GM21360 (cell line): ENCODE measurements around the gene NOP56.

Source experiments
- ATAC-seq: cut with Tn5 transposase; IDR thresholded peaks from one replicate; pipeline ENCODE4 v1.9.1; 2021; ENCODE audit warnings: mild to moderate bottlenecking, moderate library complexity; ENCODE audit not compliant: unreplicated experiment

Gene NOP56

GRCh38 chr20:2640899-2641298, 11.5 kb upstream of the NOP56 start:
- no peak for ATAC-seq

- no peak for ATAC-seq
Observed at GRCh38 chr20:2643708-2644107, 8.7 kb upstream of the NOP56 start.

DNA sequence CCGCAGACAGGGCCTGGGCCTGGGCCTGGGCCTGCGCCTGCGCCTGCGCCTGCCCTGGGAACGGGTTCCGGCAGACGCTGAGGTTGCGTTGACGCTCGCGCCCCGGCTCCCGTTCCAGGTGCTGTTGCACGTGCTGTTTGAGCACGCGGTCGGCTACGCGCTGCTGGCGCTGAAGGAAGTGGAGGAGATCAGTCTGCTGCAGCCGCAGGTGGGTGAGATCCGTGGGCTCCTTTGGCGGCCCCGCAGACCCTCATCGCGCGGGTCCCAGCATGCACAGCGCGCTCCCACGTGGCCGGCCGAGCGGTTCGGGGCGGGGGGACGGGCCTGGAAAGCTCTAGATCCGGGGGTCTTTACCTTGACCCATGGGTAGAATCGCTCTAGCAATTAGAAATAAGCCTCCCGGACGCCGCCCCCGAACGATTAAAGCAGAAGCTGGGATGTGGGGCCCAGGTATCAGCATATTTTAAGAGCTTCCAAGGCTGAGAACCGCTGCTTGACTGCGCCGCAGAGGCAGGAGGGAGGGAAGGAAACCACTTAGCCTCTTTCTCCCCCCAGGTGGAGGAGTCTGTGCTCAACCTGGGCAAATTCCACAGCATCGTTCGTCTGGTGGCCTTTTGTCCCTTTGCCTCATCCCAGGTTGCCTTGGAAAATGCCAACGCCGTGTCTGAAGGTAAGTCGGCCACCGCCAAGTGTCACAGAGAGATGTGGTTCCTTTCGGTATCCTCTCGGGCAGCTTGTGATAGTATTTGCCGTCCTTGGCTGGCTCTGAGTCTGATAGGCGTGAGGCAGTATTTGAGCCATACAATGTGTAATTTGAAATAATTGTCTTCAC, 508 bp downstream of the NOP56 start:
- peak; percentile 35 for ATAC-seq

DNA sequence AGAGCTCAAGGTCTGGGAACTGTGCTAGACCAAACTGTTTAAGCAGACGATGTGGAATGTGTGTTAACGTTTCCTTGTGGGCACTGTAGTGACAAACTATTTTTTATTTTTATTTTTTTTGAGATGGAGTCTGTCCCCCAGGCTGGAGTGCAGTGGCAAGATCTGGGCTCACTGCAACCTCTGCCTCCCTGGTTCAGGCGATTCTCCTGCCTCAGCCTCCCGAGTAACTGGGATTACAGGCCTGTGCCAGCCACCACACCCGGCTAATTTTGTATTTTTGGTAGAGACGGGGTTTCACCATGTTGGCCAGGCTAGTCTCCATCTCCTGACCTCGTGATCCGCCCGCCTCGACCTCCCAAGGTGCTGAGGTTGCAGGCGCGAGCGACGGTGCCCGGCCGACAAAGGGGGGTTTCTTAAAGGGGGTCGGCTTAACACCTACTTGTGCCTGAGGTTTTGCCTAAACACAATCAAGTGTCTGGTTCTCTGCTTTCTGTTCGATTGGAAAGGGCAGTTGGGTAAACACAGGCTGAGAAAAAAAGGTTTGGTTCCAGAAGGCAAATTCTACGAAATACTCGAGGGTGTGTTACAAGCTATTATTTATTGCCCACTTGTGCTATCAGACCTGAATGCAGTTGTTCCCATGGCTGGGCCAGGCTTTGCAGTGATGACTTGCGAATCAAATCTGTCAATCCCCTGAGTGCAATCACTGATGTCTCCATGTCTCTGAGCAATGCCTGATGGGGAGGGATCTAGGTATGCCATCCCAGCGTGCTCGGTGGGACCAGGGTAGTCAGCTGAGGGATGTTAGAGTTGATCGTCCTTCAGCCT, 1.3 kb downstream of the NOP56 start:
- ATAC-seq: no peak

- no peak for ATAC-seq
Observed at GRCh38 chr20:2654384-2654822, 2.0 kb downstream of the NOP56 start.

DNA sequence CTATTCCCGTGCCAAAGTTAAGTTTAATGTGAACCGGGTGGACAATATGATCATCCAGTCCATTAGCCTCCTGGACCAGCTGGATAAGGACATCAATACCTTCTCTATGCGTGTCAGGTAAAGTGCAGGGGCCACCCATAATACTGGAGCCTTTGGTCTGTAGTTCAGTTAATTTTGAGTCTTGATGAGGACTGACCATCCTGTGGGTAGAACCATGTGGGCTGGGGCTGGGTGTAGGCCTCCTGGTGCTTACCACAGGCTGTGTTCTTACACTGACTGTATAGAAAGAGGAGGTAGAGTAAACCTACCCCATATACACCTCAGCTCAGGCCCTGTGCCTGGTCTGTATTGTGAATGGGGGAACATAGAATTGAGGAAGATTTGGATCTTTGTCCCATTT, 2.4 kb downstream of the NOP56 start:
- ATAC-seq: no peak

GRCh38 chr20:2655331-2656116, 3.1 kb downstream of the NOP56 start:
- ATAC-seq: no peak

DNA sequence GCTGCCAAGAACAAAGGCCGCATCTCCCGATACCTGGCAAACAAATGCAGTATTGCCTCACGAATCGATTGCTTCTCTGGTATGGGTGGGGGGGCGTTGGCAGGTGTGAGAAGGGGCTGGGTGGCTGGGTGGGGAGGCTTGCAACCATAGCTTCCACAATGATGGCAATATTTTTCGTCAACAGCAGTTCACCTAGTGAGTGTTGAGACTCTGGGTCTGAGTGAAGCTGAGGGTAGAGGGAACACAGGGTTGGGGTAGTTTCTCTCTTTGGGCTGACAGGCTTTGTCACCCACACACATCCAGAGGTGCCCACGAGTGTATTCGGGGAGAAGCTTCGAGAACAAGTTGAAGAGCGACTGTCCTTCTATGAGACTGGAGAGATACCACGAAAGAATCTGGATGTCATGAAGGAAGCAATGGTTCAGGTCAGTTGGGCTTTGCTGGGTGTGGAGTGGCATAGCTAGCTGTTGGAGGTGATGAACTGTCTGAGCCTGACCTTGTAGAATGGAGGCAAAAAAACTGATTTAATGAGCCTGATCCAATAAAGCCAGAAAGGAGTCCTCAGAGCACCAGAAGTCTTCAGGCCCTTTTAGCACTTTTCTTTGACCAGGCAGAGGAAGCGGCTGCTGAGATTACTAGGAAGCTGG, 4.2 kb downstream of the NOP56 start:
- no peak for ATAC-seq

DNA sequence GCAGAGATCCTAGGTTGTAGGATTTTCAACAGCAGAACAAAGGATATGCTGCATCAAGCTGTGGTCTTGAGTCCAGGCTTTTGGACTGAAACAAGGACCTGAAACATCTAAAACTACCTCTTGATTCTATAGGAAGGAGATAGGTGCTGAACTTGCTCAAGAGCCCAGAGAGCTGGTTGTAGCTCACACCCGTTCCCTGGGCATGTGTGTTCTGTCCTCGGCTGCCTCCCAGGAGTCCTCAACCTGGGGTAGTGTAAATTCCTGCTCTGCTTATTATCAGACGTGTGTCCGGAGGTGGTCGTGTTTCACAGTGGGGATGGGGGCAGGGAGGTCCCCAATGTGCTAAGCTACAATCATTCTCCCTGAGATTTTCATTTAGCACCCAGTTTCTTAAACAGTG, 4.8 kb downstream of the NOP56 start:
- ATAC-seq: no peak

DNA sequence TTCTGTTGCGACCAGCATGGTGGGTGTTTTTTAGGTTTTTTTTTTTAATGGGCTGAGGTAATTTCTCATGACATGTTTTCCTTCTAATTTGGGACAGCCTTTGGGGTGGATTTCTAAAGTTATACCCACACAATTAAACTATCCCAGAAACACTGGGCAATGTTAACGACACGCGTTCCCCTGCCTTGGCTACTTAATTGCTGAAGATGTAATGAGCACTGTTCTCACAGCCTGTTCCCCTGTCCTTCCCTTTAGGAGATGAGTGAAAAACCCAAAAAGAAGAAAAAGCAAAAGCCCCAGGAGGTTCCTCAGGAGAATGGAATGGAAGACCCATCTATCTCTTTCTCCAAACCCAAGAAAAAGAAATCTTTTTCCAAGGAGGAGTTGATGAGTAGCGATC, 5.2 kb downstream of the NOP56 start:
- ATAC-seq: no peak

DNA sequence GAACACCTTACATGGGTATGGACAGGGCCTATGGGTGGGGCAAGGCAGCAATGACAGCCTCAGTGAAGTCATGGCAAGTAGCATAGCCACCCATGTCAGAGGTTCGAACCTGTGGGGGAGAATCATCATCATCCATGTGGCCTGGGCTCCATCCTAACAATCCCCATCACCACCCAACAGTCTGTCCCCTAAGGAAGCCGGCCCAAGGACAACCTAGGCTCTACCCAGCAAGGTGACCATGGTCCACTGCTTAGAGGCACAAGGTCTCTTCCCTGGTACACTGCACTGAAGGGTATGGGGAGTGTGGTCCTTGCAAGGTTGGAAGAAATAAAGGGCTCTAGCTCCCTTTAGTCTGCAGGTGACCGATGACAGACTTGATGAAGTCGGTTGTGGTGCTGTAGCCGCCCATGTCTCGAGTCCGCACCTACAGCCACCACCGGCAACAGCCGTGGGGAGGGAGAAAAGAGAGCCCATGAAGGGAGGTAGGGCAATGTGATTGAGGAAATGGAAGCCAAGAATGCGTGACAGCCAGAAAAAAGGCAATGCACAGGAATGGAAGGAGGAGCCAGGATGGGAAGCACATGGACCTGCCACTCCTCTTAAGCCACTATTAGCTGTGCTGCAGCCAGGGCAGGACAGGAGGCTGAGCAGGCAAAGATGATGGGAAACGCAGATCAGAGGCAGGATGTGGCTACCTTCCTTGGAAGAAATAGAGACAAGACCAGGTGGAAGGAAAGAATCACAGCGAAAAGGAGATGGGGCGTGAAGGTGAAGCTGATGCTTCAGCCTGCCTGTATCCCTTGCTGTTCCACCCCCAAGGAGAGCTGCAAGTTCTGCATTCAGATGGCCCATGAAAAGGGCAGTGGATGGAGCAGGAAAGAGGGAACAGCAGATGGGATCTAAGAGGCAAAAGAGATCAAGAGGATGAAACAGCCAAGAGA, 6.3 kb downstream of the NOP56 start:
- ATAC-seq: no peak

DNA sequence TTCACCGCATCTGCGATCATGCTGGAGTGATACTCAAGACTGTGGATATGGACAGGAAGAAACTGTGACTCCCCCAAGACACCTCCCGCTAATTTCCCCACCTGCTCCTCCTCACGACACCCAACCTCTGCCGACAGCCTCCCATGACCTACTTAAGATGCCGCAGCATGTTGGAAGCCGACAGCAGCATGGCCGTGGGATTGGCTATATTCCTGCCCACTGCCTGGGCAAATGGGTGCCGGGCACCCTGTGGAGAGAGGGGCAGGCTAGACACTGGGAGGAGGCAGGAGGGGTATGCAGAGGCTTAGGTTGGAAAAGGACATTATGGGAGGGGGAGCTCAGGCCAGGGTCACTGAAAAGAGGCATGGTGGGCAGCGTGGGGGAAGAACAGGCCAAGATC, 7.1 kb downstream of the NOP56 start:
- no peak for ATAC-seq

DNA sequence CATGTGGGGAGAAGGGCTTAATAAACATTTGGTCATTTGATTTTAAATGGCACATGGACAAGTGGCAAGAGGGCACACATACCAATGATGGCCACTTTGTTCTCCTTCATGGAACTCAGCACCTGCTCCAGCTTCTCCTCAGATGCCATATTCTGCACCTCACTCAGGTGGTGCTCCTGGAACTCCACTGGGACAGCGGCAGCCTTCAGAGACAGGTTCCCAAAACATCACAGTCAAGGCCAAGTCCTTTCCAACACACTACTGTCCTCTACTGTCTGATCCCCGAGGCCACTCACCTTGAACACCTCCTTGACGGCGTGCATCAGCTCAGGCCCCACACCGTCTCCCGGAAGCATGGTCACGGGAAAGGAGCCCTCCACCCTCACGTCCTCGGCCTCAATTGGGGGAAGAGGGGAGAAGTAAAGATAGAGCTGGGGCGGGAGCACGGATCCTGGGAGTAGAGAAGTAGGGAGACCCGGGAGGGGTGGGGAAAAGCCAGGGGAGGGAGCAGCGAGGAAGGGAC, 11.0 kb downstream of the NOP56 start:
- ATAC-seq: peak; percentile 3

DNA sequence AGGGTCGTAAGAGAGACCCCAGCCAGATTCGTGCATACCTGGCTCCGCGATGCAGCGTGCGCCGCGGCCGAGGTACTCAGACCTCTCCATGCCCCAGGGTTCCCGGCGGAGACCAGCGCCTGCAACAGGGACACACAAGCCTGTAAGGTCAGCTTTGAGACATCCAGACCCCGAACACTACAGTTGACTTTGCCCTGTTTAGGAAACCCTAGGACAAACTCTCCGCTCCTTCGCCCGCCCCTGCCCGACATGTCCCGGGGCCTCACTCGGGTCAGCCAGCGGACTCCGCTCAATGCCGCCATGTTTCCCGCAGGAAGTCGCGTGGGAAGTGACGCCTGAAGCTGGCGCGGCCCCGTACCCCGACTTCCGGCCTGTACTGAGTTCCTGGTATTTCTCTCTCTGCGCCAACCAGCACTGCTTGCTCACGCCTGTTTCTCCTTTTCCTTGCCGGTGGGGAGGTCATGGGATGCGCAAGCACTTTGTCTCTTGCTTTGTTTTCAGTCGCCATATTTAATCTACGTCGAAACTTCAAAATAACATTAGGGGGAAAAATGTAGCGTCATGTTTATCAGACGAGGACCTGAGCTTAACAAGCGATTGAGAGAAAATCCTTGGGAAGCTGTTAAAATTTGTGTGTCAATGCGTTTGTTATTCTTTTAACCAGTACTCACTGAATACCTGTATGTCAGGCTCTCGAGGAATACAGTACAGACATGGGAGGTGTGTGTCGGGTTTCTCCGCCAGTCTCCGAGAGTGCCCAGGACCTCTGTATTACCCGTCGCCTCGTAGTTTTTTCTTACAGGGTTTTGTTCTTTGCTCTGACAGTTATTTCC, 11.7 kb downstream of the NOP56 start, which contains the start of gene IDH3B:
Gene IDH3B (minus strand): TSS at position 330 of the 833 bp plus-strand sequence. CDS start 28 bp downstream, at position 302.
- peak; percentile 83 for ATAC-seq

DNA sequence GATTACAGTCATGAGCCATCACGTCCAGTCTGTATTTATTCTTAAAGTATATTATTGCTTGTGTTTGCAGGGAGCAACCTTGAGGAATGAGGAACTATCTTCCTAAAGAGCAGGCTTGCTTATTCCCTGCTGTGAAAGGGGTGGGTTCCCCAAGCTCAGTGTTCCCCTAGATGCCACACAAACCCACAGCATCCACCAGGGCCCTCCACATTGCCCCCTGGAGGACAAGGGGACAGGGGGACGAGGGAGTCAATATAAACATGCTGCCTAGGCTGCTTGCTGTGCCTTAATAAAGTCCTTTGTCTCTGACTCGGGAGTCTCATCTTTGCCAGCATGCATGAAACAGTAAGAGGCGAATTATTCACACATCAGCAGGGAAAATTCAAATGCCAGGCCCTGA, 19.5 kb downstream of the NOP56 start:
- no peak for ATAC-seq

GRCh38 chr20:2672446-2672845, 20.0 kb downstream of the NOP56 start:
- ATAC-seq: no peak

- ATAC-seq: no peak
Observed at GRCh38 chr20:2673453-2673852, 21.0 kb downstream of the NOP56 start.

- ATAC-seq: no peak
Observed at GRCh38 chr20:2680046-2680445, 27.6 kb downstream of the NOP56 start.
